ENCODE results near the gene ATP5PD. TPM values are rescaled to one million over a fixed set of nuclear protein-coding genes. Genes with fewer than 3 reads are reported as not detected.

The ATP5PD gene
- total RNA-seq, 1 experiment from 2014 or later = 383 TPM

DNA sequence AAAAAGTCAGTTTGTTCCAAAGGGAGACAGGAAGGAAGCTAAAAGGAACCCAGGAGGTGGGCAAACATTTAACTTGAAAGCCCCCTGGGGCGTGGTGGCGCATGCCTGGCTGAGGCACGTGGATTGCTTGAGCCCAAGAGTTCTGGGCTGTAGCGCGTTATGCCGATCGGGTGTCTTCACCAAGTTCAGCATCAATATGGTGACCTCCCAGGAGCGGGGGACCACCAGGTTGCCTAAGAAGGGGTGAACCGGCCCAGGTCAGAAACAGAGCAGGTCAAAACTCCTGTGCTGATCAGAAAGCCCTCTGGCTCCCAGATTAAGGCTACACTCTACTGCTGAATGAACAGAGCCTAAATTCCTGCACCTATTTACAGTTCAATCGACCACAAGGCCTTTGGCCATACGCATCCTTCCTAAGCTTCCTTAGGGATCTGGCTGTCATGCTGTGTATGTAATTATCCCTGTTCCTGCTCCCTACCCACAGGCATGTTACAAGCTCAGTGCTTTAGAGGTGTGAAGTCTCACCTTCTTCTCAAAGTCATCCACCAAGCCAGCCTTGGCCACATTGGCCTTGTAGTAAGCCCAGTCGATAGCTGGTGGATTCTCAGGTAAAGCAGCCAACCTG is 5.0 kb downstream of the ATP5PD start (continued):
- TF ChIP-seq ZBTB43 (CRISPR knock-in tag; IDR thresholded peaks at IDR 0.05) = no peak
- TF ChIP-seq MXD4 (CRISPR knock-in tag; IDR thresholded peaks at IDR 0.05; ENCODE audit: borderline replicate concordance) = no peak
- no peak for TF ChIP-seq ZNF416 (CRISPR knock-in tag; IDR thresholded peaks at IDR 0.05)
- TF ChIP-seq, protein P1, sequence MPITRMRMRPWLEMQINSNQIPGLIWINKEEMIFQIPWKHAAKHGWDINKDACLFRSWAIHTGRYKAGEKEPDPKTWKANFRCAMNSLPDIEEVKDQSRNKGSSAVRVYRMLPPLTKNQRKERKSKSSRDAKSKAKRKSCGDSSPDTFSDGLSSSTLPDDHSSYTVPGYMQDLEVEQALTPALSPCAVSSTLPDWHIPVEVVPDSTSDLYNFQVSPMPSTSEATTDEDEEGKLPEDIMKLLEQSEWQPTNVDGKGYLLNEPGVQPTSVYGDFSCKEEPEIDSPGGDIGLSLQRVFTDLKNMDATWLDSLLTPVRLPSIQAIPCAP (CRISPR knock-in tag; IDR thresholded peaks at IDR 0.05) = no peak
- TF ChIP-seq AFF4 (CRISPR knock-in tag; IDR thresholded peaks at IDR 0.05; ENCODE audit: borderline replicate concordance) = no peak
- TF ChIP-seq, protein P2, sequence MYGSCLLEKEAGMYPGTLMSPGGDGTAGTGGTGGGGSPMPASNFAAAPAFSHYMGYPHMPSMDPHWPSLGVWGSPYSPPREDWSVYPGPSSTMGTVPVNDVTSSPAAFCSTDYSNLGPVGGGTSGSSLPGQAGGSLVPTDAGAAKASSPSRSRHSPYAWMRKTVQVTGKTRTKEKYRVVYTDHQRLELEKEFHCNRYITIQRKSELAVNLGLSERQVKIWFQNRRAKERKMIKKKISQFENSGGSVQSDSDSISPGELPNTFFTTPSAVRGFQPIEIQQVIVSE (CRISPR knock-in tag; IDR thresholded peaks at IDR 0.05; ENCODE audit: borderline replicate concordance) = no peak
- no peak for TF ChIP-seq RELA (CRISPR knock-in tag; IDR thresholded peaks at IDR 0.05; ENCODE audit: borderline replicate concordance)
- TF ChIP-seq USF2 (CRISPR knock-in tag; IDR thresholded peaks at IDR 0.05) = no peak
- TF ChIP-seq ZNF281 (CRISPR knock-in tag; IDR thresholded peaks at IDR 0.05) = no peak
- TF ChIP-seq KAT7 (CRISPR knock-in tag; IDR thresholded peaks at IDR 0.05; ENCODE audit: borderline replicate concordance) = no peak
- no peak for TF ChIP-seq ATF3 (CRISPR knock-in tag; conservative IDR thresholded peaks at IDR 0.05)
- TF ChIP-seq USF1 (CRISPR knock-in tag; IDR thresholded peaks at IDR 0.05) = no peak
- no peak for TF ChIP-seq FOXP1 (CRISPR knock-in tag; IDR thresholded peaks at IDR 0.05; ENCODE audit: borderline replicate concordance)

All from WTC11 (cell line).